B cell (primary cell): ENCODE results near the gene FRMD4B. TPM values are rescaled to one million over a fixed set of nuclear protein-coding genes. Genes with fewer than 3 reads are reported as not detected.

ENCODE experiments used
- ATAC-seq: fragments of 200-7000 bp; cut with Tn5 transposase; one replicate; pipeline ENCODE4 v1.10.0; 2021; ENCODE audit warnings: low read depth, mild to moderate bottlenecking, moderate number of reproducible peaks, moderate library complexity
- CTCF ChIA-PET: fragments of 350-600 bp; sonication (Branson Sonifier 250); formaldehyde crosslinking; loops from one replicate; lab custom pipeline; 2021; ENCODE audit warnings: antibody characterized with exemption, inconsistent platforms; lab: Charles Lee
- POLR2A ChIA-PET: fragments of 350-600 bp; sonication (Branson Sonifier 250); formaldehyde crosslinking; loops from one replicate; lab custom pipeline; 2021; ENCODE audit warnings: antibody characterized with exemption; lab: Charles Lee
- DNase-seq: peaks from one replicate; pipeline ENCODE4 v3.0.0; 2013
- H2AFZ ChIP-seq: 2 replicates; pipeline ENCODE4 v1.6.1; 2012; ENCODE audit warnings: mild to moderate bottlenecking, low read depth, low read length; ENCODE audit not compliant: insufficient read depth, poor library complexity, severe bottlenecking
- H3K27ac ChIP-seq, 2 donors: 1 replicate in 1 of 2; 2 replicates in 1 of 2; pipeline ENCODE4 v1.5.1; 2012 to 2013; ENCODE audit warnings: low read length in 2 of 2, mild to moderate bottlenecking in 2 of 2, moderate library complexity in 1 of 2
- H3K27me3 ChIP-seq, 4 experiments: fragments of 200-600 bp in 1 of 4; sonication (generic) in 1 of 4; replicated peaks in 1 of 4; 1 replicate in 2 of 4; 2 replicates in 2 of 4; pipeline versions ENCODE4 v1.6.1 to v1.7.0; 2013 to 2016; ENCODE audit warnings: low read length in 3 of 4, mild to moderate bottlenecking in 2 of 4, mixed read lengths in 1 of 4, moderate library complexity in 1 of 4; ENCODE audit not compliant: insufficient read depth in 4 of 4, control insufficient read depth in 3 of 4; ENCODE audit errors: control extremely low read depth in 1 of 4
- H3K36me3 ChIP-seq, 2 experiments: replicated peaks in 1 of 2; 1 replicate in 1 of 2; 2 replicates in 1 of 2; pipeline versions ENCODE4 v1.6.1 to v1.7.1; 2013; ENCODE audit warnings: low read length in 1 of 2; ENCODE audit not compliant: insufficient read depth in 2 of 2, control insufficient read depth in 1 of 2; ENCODE audit errors: control extremely low read depth in 1 of 2, extremely low read depth in 1 of 2
- H3K4me1 ChIP-seq, 2 donors: fragments of 200-600 bp in 1 of 2; sonication (generic) in 1 of 2; 1 replicate in 1 of 2; 2 replicates in 1 of 2; pipeline versions ENCODE4 v1.5.1 to v1.6.1; 2013 to 2017; ENCODE audit warnings: low read length in 2 of 2; ENCODE audit not compliant: control insufficient read depth in 2 of 2, insufficient read depth in 2 of 2
- H3K4me2 ChIP-seq: replicated peaks from 2 replicates; pipeline ENCODE3; 2012; ENCODE audit warnings: mild to moderate bottlenecking, low read depth, low read length; ENCODE audit not compliant: poor library complexity, severe bottlenecking
- H3K4me3 ChIP-seq, 5 experiments: fragments of 200-600 bp in 1 of 5; sonication (generic) in 1 of 5; 1 replicate in 3 of 5; 2 replicates in 2 of 5; pipeline versions ENCODE4 v1.5.1 to v1.7.0; 2011 to 2016; ENCODE audit warnings: low read length in 4 of 5, mild to moderate bottlenecking in 4 of 5, low read depth in 2 of 5, control low read depth in 1 of 5, moderate library complexity in 1 of 5; ENCODE audit not compliant: insufficient read depth in 1 of 5; ENCODE audit errors: control extremely low read depth in 1 of 5, extremely low read depth in 1 of 5
- H3K79me2 ChIP-seq: fragments of 200-600 bp; sonication (generic); one replicate; pipeline ENCODE4 v1.6.0; 2016; ENCODE audit warnings: low read length; ENCODE audit not compliant: control insufficient read depth, insufficient read depth
- H3K9ac ChIP-seq: fragments of 200-600 bp; sonication (generic); 2 replicates; pipeline ENCODE4 v1.6.1; 2017; ENCODE audit warnings: mild to moderate bottlenecking, low read length, moderate library complexity
- H3K9me3 ChIP-seq, 3 donors: one replicate each; pipeline versions ENCODE4 v1.6.1 to v1.7.1; 2013; ENCODE audit warnings: low read length in 2 of 3; ENCODE audit not compliant: control insufficient read depth in 2 of 3, insufficient read depth in 1 of 3; ENCODE audit errors: control extremely low read depth in 1 of 3
- H4K20me1 ChIP-seq: 2 replicates; pipeline ENCODE4 v1.6.0; 2012; ENCODE audit warnings: mild to moderate bottlenecking, low read length; ENCODE audit not compliant: insufficient read depth, control insufficient read depth, poor library complexity, severe bottlenecking
- H3K27ac Mint-ChIP-seq: one replicate; pipeline ENCODE4 v1.8.0; 2021; ENCODE audit warnings: mixed read lengths
- H3K27me3 Mint-ChIP-seq: one replicate; pipeline ENCODE4 v1.8.0; 2021; ENCODE audit warnings: mixed read lengths
- H3K4me1 Mint-ChIP-seq: one replicate; pipeline ENCODE4 v1.8.0; 2021; ENCODE audit warnings: mixed read lengths
- H3K4me3 Mint-ChIP-seq: one replicate; pipeline ENCODE4 v1.8.0; 2021; ENCODE audit warnings: mixed read lengths
- H3K9me3 Mint-ChIP-seq: one replicate; pipeline ENCODE4 v1.8.0; 2022; ENCODE audit warnings: mixed read lengths; ENCODE audit not compliant: insufficient read depth
- CTCF ChIP-seq: fragments of 200-600 bp; IDR thresholded peaks from one replicate; pipeline ENCODE4 v1.8.0; 2022; ENCODE audit warnings: antibody characterized with exemption, mild to moderate bottlenecking
- EZH2 ChIP-seq: IDR thresholded peaks from 2 replicates; pipeline ENCODE4 v1.6.1; 2012; ENCODE audit warnings: borderline replicate concordance, low read depth, mild to moderate bottlenecking, moderate library complexity, low read length; ENCODE audit not compliant: insufficient read depth, poor library complexity, severe bottlenecking
- WGBS: methylation state at CpG from one replicate; pipeline ENCODE4 v1.1.5; 2013; ENCODE audit warnings: missing lambda C conversion rate; ENCODE audit not compliant: insufficient coverage; 5-methylcytosine and 5-hydroxymethylcytosine counted together
- intact Hi-C: fragments of 100-400 bp; cut with micrococcal nuclease; formaldehyde crosslinking; loops from one replicate; pipeline ENCODE4 v1.10.0; 2022
- polyA plus RNA-seq: library from polyadenylated mRNA; depleted of rRNA; stranded (reverse); fragments of >200 nt; gene quantifications from 2 replicates; pipeline ENCODE4 v1.2.3, GENCODE V29; 2012
- total RNA-seq, 2 donors: library from RNA; stranded (reverse); fragments of 120-200 nt in 1 of 2; gene quantifications; 1 replicate in 1 of 2; 2 replicates in 1 of 2; pipeline versions ENCODE4 v1.2.3 to v1.2.4, GENCODE V29; 2013 to 2022

Gene FRMD4B
- total and polyA plus RNA-seq, 2 donors (not counting 1 experiment from before 2014, with no cell fraction given): 0.06 to 0.20 TPM

GRCh38 chr3:69360690-69361089 is 25.2 kb downstream of the FRMD4B start:
- Histone ChIP-seq H3K79me2 (no peaks in the 10 kb centered on the region), H3K4me1 (no peaks in the 10 kb centered on the region), H2AFZ (no peak overlapping the region), H3K4me3 (no peak overlapping the region), H3K27ac (no peak overlapping the region), H3K36me3 (no peaks in the 10 kb centered on the region), H4K20me1 (no peaks in the 10 kb centered on the region), H3K27me3 (no peaks in the 10 kb centered on the region), H3K9me3 (peaks cover 0 to 9% (median 5%) of the 10 kb centered on the region in 3 donors), H3K9ac (no peak overlapping the region), H3K4me2 (no peak overlapping the region)
- ChIA-PET CTCF (no interaction called here), POLR2A (no interaction called here)
- WGBS: no CpG with 5 or more reads among the region's 2 CpGs
- Mint-ChIP-seq H3K9me3 (no peaks in the 10 kb centered on the region), H3K27me3 (no peaks in the 10 kb centered on the region), H3K4me1 (no peaks in the 10 kb centered on the region), H3K4me3 (no peak overlapping the region), H3K27ac (no peak overlapping the region)
- TF ChIP-seq CTCF: no peak
- no peak for TF ChIP-seq EZH2
- no peak for DNase-seq
- intact Hi-C loops: no loop called here
- ATAC-seq: no peak

GRCh38 chr3:69359916-69360315 is 26.0 kb downstream of the FRMD4B start:
- H3K9me3 Mint-ChIP-seq: no peaks in the 10 kb centered on the region
- no peak overlapping the region for H2AFZ ChIP-seq
- no peaks in the 10 kb centered on the region for H3K79me2 ChIP-seq
- no peak overlapping the region for H3K4me2 ChIP-seq
- TF ChIP-seq EZH2 (no peak), CTCF (no peak)
- H3K4me1 ChIP-seq: no peaks in the 10 kb centered on the region
- no peaks in the 10 kb centered on the region for H3K36me3 ChIP-seq
- H4K20me1 ChIP-seq: no peaks in the 10 kb centered on the region
- H3K4me3 ChIP-seq: no peak overlapping the region
- POLR2A ChIA-PET: no interaction called here
- intact Hi-C loops: no loop called here
- ATAC-seq: no peak
- no peak overlapping the region for H3K27ac ChIP-seq
- H3K27me3 Mint-ChIP-seq: no peaks in the 10 kb centered on the region
- H3K4me1 Mint-ChIP-seq: no peaks in the 10 kb centered on the region
- CTCF ChIA-PET: no interaction called here
- no peak overlapping the region for H3K4me3 Mint-ChIP-seq
- peaks cover 0 to 9% (median 5%) of the 10 kb centered on the region in 3 donors for H3K9me3 ChIP-seq
- DNase-seq: no peak
- no peak overlapping the region for H3K9ac ChIP-seq
- H3K27me3 ChIP-seq: no peaks in the 10 kb centered on the region
- no peak overlapping the region for H3K27ac Mint-ChIP-seq
